Erythroblast (primary cell): ENCODE data around the gene SNTA1.
A peak's percentile ranks its signal among the peaks of the same experiment; 100 is the strongest.
"Not testable (repeated sequence)": the region's sequence is repeated elsewhere in the genome, so short reads cannot be mapped to it uniquely, and the experiment has no call there.

Experiments used
- DNase-seq, 2 experiments: peaks; one replicate each; lab custom pipeline; 2025; lab: John Stamatoyannopoulos, UW
- GATA1 ChIP-seq: IDR thresholded peaks from 2 replicates; pipeline ENCODE4 v1.6.1; 2011; ENCODE audit warnings: low read depth, mild to moderate bottlenecking, control low read depth, low read length, moderate library complexity
- POLR2A ChIP-seq: IDR thresholded peaks from 2 replicates; pipeline ENCODE4 v1.6.1; 2011; ENCODE audit warnings: mild to moderate bottlenecking, low read length

The SNTA1 gene

GRCh38 chr20:33404281-33404680, 39.3 kb downstream of the SNTA1 start:
- no peak for DNase-seq
- no peak for TF ChIP-seq POLR2A
- no peak for TF ChIP-seq GATA1

GRCh38 chr20:33401921-33402369, 41.6 kb downstream of the SNTA1 start:
- TF ChIP-seq GATA1 (no peak), POLR2A (no peak)
- peak; percentile 45 to 58 for DNase-seq

DNA sequence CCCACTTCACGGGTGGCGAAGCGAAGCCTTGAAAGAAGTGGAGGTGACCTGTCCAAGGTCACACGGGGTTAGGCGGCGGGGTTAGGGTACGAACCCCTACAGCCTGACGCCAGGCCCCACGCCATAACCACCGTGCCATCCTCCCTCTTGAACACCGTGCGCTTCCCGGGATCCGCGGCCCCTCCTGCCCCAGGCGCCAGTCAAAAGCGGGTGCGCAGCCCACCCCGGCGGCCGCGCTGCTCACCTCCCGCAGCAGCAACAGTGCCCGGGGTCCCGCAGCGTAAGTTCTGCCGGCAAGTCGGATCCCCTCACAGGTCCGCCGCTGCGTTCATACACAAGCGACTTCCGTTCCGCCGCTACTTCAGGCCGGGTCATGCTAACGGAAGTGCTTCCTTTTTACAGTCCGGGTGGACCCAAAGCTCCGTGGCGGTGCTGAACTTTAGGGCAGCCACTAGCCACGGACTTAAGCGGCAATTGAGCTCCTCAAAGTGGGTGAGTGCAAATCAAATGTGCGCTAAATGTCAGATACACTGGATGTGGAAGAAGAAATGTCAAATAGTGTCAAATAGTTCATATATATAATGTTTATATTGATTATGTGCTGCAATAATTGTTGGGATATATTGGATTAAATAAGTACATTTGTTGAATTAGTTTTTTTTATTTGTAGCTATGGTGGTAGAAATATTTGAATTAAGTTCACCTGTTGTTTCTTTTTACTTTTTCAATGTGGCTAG, 42.2 kb downstream of the SNTA1 start, which contains the start of gene CDK5RAP1:
Gene CDK5RAP1 (minus strand): TSS at position 336 of the 737 bp plus-strand sequence. CDS start 4,455 bp downstream, outside the sequence.
- no peak for TF ChIP-seq GATA1
- peak; percentile 76 for TF ChIP-seq POLR2A
- DNase-seq: peak; percentile 95 to 96

DNA sequence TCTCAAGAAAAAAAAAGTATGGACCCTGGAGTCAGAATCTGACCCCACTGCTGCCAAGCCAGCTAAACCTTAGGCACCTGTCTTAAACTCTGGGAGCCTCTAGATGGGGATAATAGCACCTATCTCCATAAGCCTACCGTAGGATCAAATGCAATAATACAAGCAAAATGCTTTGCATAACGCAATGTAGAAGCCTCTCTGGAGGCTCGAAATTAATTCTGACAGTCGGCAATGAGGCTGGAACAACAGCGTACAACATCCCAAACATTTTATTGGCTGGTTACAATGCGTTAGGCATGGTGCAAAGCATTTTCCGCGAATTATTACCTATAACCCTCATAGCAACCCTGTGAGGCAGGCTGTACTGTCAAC, 42.8 kb downstream of the SNTA1 start:
- DNase-seq: peak; percentile 55 to 65
- TF ChIP-seq GATA1: no peak
- no peak for TF ChIP-seq POLR2A

GRCh38 chr20:33399924-33400323, 43.6 kb downstream of the SNTA1 start:
- no peak for TF ChIP-seq POLR2A
- no peak for TF ChIP-seq GATA1
- no peak for DNase-seq

DNA sequence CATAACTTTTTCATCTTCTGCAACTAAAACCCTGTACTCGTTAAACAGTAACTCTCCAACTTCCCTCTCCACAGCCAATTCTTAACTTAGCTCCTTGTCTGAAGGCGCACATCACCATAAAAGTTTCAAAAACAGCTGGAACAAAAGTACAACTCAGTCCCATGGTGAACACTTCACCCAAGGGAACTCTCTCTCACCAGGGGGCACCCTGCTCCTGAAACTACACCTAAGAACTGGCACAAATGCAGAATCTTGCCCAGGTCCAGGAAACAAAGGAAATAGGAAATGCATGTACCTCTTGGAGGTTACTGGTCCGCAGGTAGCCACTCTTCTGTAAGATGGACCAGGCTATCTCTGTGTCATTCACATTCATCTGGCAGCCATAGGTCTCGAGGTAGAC, 48.8 kb downstream of the SNTA1 start:
- no peak for TF ChIP-seq POLR2A
- TF ChIP-seq GATA1: no peak

DNA sequence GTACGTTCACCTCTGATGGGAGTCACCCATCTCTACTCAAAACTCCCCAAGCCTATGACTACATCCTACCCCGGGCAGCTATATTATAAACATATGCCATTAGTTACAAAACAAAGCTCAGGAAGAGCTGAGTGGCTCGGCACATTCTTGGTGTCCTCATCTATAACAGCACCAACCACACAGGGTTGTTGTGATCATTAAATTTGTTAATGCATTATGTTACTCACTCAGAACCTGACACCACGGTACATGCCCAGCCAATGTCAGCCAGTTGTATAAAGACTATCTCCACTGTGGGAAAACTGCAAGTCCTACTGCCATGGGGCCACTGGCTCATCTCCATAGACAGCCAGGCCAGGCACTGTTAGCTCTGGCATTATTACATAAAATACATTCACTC, 50.0 kb downstream of the SNTA1 start:
- TF ChIP-seq POLR2A: no peak
- no peak for TF ChIP-seq GATA1
- DNase-seq: no peak

More for the DNA sequence above, 48.8 kb downstream of the SNTA1 start:
- peak in 1 of 2 experiments; percentile 35 for DNase-seq

DNA sequence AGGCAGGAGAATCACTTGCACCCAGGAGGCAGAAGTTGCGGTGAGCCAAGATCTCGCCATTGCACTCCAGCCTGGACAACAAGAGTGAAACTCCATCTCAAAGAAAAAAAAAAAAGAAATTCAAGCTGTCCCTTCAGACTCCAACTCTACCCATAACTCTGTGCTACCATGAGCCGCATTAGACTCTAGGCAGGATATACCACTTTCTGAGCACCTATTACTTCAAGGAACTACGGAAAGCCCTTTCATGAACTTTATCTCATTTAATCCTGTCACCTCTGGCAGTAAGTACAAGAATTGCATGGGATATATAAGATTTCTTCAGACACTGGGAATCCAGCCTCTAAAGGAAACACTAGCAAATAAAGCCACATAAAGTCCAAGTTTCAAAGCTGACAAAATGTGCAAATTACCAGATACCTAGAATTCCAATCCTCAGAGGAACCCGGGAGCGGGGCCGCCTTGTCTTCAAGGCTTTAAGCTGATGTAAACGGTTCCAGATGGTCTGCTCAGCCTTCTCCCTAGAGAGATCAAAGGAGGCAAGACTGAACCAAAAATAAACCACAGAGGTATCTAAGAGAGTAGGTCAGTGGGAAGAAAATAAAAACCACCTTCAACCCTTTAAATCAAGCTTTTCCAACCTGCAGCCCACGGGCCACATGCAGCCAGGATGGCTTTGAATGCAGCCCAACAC, 51.7 kb downstream of the SNTA1 start:
- no peak for DNase-seq
- no peak for TF ChIP-seq GATA1
- TF ChIP-seq POLR2A: no peak

DNA sequence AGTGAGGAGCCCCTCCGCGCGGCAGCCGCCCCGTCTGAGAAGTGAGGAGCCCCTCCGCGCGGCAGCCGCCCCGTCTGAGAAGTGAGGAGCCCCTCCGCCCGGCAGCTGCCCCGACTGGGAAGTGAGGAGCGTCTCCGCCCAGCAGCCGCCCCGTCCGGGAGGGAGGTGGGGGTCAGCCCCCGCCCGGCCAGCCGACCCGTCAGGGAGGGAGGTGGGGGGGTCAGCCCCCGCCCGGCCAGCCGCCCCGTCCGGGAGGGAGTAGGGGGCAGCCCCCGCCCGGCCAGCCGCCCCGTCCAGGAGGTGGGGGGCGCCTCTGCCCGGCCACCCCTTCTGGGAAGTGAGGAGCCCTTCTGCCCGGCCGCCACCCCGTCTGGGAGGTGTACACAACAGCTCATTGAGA, 54.2 kb downstream of the SNTA1 start:
- not testable (repeated sequence) for DNase-seq

DNA sequence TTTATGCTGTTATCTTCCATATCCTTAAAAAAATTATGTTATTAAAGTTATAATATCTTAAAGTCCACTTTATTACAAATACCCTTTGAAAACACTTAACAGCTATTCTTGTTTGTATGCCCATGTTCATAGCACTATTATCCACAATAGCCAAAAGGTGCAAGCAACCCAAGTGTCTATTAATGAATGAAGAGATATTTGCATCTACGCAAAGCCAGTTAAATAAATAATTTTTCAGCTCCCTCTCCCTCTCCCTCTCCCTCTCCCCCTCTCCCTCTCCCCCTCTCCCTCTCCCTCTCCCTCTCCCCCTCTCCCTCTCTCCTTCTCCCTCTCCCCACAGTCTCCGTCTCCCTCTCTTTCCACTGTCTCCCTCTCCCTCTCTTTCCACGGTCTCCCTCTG, 55.3 kb downstream of the SNTA1 start:
- DNase-seq: no peak
- no peak for TF ChIP-seq GATA1
- no peak for TF ChIP-seq POLR2A

DNA sequence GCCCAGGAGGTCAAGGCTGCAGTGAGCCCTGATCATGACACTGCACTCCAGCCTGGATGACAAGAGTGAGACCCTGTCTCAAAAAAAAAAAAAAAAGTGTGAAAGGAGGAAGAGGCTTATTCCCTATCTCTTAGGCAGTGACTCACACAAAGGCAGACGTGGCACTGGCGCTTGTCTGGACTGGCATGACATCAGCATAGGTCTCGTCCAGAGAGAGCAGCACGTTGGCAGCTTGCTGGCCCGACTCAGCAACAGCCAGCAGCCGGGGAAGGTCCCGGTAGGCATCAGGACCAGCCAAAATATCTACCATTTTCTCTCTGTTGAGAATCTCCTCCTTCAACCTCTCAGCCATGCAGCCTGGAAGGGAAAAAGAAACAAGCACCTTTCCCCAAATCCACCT, 56.4 kb downstream of the SNTA1 start:
- no peak for DNase-seq
- TF ChIP-seq POLR2A: peak; percentile 39
- no peak for TF ChIP-seq GATA1

- TF ChIP-seq POLR2A (no peak), GATA1 (no peak)
- no peak for DNase-seq
These were observed 56.9 kb downstream of the SNTA1 start for GRCh38 chr20:33386673-33387072.

GRCh38 chr20:33377366-33377765, 66.2 kb downstream of the SNTA1 start:
- DNase-seq: no peak
- TF ChIP-seq POLR2A (no peak), GATA1 (no peak)
